GM19239 (cell line): ENCODE measurements around the gene SLC6A20.

Source experiments
- DNase-seq: peaks from one replicate; pipeline ENCODE4 v3.0.0; 2011; ENCODE audit warnings: low spot score; ENCODE audit not compliant: insufficient read length
- FAIRE-seq: peaks from 2 replicates; lab custom pipeline; 2011; peaks lifted over from hg19 to GRCh38; lab: Jason Lieb, UNC

SLC6A20 gene

DNA sequence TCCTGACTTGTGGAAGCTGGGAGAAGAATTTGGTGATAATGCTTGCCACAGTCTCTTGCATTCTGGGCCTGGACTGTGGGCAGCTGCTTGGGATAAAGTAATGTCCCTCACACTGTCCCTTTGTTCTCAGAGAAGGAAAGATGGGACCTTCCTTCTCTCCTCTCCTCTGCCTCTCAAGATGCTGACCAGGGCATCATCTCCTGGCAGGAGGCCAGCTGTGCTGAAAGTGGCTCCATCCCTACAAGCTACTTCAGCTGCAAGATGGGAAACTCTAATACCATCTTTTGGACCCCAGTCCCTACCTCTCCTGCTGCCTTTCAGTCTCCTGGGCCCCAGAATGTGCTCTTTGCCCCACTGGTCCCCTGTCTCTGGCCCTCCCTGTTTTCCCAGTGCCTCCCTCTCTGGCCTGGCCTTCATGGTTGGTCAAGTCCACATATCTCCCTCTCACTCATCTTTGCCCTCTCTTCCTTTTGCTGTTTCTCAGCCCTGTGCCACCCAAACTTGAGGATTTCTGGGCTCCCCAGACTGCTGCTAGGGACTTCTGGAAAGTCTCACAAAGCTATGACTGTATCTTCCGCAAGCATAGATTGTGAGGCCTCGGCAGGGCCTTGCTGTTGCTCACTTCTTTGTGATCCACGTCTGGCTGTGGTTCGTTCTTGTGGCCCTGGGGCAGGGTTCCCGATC, 7.1 kb upstream of the SLC6A20 start:
- FAIRE-seq (no peak), DNase-seq (no peak)

DNA sequence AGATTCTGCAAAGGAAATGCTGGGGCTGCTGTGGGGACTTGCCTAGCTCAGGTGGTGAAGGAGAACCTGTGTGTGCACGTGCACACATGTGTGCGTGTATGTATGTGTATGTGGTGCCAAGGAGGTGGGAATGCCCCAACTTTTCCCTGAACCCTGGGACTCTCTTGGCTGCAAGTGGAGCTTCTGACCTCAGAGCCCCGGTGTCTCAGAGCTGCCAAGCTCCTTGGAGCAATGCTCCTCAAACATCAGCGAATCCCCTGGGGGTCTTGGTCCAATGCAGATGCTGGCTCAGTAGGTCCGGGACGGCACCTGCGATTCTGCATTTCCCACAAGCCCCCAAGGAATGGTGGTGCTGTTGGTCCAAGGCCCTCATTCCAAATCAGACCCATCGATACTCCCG, 5.8 kb upstream of the SLC6A20 start:
- no peak for FAIRE-seq
- DNase-seq: no peak

DNA sequence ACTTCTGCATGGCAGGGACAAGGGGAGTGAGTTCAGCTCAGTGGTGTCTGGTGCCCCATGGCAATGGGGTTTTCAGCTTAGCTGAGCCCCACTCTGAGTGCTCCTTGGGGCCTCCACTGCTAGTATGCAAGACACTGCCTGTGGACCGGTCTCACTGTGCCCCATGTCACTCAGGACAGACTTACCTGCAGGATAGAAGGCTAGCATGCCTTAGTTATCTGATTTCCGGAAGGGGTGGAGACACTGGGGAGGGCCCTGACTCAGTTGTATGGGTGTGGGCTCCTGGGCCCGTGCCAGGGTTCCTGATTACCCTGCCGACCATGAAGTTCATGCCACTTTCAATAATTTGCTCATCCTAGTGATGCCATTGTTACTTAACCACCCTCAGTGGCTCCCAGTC, 4.3 kb upstream of the SLC6A20 start:
- DNase-seq (no peak), FAIRE-seq (no peak)

DNA sequence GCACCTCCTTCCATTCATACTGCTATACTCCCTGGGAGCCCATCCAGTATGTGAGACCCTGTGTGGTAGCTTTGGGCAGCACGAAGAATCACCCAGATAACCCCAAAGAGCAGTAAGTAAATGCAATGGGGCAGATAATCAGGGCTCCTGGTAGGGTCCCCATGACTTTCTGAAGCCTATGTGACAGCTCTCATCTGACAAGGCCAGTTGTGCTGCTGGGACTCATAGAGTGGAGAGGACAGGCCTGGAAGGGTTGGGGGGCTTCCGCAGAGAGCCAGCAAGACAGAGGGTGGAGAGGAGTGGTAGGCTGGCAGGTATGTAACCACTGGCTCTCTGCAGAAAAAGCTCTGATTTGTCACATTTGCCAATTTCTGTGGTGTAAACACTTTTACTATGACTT, 3.2 kb upstream of the SLC6A20 start:
- FAIRE-seq (no peak), DNase-seq (no peak)

DNA sequence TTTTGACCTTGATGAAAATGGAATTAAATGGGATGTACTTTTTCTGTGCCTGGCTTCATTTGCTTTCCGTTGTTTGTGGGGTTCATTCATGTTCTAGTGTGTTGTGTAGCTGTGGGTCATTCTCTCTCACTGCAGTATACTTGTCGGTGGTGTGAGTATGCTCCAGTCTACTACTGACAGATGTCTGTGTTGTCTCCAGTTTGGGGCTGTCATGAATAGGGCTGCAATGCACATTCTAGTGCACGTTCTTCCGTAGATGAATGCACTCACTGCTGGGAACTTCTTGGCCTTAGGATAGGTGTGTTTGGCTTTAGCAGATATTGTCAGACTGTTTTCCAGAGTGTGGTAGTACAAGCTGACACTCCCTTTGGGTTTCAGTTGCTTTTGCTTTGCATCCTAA, 1.7 kb upstream of the SLC6A20 start:
- FAIRE-seq (no peak), DNase-seq (no peak)

DNA sequence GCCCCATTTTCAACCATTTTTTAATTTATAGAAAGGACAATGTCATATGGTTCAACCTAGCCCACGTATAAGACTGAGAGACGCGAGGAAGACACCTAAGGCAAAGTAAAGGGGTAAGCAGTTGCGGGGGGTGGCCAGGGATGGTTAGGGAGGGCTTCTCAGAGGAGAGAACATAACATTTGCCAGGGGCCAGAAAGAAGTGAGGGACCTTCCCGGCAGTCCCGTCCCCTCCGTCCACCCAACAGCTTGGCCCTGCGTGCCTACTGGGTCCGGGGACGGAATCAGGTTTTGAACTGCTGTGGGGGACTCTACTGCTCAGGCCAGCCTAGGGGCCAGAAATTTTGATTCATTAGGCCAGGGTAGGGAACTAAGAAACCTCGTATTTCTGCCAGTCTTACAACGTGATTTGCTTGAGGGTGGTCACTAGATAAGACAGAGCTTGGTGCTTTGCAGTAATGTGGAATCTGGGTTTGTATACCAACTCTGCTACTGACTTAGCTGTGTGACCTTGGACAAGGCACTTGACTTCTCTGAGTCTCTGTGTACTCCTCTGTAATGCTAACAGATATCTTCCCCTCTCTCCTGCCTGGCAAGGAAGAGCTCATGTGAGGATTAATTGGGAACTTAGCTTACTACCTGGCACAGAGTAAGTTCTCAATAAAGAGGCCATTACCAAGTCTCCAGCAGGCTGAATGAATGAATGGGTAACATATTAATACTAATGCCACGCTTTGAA, 734 bp upstream of the SLC6A20 start:
- DNase-seq: no peak

DNA sequence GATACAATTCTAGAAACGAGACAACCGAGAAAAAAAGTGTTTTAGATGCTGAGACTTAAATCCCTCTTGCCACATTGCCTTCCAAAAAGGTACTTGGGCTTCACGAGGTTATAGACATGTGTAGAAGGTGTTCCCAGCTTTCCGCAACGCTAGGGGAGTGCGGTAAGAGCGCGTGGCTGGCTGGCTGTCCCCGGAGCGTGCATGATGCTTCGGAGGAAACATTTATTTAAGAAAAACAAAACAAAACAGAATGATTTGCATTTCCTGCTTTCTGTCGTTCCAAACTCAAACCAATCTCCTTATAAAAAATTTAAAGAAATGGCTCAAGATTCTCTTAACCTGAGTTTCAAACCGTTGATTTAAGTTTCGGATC, 841 bp downstream of the SLC6A20 start:
- FAIRE-seq (peak; percentile 45), DNase-seq (no peak)

More for the DNA sequence above, 734 bp upstream of the SLC6A20 start:
- no peak for FAIRE-seq

DNA sequence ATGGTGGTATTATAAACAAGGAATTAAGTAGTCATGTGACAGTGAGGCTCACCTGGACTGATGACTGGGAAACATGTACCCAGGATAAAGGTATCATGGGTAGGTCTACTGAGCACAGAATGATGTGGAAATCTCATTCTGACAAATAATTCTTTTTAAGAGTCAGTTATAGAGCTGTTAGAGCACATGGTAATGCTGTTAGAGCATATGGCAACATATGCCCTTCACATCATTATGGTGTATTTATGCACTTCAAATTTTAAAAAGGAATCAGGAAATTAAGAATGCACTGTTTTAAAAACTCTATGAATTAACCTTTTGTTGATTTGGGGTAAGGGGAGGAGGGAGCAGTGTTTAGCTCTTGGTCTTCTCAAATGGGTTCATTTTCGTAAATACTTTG, 1.7 kb downstream of the SLC6A20 start:
- DNase-seq: no peak
- FAIRE-seq: no peak

DNA sequence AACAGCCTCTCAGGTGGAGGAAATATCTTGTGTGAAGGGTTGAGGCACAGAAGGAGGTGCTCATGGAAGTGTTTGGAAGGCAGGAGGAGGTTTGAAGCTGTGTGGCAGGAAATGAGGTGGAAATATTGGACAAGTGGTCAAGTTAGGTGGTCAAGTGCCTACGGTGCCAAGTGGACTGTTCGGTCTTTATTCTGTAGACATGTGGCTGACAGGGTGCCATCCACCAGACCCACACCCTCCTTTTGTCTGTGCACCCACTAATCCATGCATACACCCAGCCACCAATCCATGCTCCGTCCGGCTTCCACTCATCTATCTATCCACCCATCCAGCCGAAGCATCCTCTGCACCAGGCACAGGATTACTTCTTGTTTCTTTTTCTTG, 2.2 kb downstream of the SLC6A20 start:
- FAIRE-seq (no peak), DNase-seq (no peak)

DNA sequence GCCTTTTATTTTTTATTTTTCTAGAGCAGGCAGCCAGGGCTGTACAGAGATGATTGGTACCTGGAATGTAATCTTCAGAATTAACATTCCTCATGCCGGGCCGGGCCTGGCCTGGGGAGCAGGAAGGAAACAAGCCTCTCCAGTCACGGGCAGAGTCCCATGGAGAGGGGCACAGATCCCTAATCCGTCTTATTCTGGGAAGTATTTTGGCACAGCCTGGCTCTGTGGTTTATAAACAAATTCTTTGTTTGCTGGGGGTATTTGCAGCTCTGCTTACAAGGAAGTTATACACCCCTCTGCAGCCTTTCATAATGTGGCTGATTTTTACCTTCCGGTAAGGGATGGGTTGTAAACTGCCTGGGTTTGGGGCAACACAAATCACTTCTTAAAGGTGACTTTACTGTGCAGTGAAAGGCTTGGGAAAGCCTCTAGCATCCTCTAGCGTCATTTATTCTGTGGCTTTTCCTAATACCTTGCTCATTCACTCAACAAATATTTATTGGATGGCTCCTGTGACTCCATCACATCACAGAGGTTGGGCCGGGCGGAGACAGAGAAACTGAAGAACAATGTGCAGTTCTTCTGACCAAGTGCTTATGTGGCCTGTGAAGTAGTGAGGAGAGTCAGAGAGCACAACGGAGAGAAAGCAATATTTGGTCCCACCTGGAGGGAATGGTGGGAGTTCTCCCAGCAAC, 2.7 kb downstream of the SLC6A20 start:
- FAIRE-seq: no peak
- no peak for DNase-seq

DNA sequence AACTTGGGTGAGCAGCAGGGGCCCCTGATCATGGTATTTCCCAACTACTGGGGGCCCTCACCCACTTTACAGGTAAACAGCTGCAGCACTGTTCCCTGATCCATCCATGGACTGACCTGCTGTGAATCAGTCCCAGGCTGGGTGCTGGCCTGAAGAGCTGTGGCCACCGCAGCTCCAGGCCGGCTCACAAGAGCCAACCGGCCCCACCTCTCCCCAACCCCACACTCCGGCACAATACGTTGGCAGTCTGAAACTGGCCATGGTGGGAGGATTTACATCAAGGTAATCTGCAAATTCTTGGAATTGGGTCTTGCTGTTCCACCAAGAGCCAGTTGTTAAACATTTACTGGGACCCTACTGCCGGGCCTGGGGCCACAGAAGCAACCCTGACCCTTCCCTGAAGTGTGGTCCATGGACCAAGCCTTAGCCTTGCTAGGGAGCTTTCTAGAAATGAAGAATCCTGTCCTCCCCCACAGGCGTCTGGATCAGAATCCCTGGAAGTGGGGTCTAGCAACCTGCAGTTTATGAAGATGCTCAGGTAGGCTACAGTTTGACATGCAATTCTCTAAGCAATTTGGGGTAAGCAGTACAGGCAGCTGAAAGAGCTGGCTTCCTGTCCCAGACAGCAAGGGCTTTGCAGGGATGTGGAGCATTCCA, 3.7 kb downstream of the SLC6A20 start:
- FAIRE-seq: no peak
- DNase-seq: no peak

DNA sequence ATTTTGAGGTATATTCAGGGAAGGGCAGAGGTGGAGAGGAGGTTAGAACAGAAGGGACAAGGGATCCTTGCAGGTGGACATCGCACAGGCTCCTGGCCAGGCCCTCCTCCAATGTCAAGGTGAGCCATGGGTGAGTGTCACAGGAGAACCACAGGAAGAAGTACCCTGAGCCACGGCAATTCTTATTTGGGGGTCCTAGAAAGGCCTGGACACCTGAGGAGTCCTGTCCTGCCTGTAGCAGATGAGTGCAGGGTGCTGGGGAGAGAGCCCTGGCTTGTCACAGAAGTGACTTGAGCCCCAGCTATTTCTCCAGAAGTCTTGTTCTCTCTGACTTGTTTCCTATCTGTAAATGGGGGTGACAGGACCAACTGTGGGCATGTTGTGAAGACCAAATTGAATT, 4.3 kb downstream of the SLC6A20 start:
- DNase-seq (no peak), FAIRE-seq (no peak)

DNA sequence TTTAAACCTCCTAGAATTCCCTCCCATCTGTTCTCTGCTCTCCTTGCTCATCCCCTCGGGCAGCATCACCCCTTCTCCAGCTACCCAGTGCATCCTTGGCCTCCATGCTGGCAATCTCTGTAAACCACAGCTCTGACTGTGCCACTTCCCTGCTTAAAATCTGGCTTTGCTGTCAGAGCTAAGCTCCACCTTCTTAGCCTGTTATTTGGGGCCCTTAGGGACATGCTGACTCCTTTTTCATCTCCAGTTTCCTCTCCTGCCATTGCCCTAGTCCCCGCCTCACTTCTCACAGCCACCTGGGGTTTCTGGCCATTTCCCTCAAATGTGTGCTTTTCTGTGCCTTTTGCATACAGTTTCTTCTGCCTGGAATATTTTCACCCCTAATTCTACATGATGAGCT, 5.7 kb downstream of the SLC6A20 start:
- FAIRE-seq (no peak), DNase-seq (no peak)

DNA sequence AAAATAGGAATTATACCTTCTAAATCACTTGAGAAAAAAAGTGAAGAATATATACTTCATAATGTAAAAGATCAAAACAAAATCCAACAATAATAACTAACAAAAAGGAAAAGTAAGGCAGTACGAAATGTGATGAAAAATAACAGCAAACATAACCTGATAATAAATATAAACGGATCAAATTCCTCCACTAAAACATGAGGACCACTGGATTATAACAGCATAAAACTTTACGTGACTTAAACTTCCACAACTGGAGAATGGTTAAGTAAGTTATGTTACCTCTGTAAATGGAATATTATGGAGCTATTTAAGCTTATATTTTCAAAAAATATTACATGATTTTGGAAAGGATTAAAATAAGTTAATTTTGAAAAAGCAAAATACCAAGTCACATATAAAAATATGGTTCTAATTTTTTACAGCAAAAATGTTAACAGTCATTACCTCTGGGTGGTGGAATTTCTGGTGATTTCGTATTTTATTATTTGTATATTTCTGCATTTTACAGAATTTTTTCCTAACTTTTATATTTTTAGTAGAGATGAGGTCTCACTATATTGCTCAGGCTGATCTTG, 7.0 kb downstream of the SLC6A20 start:
- DNase-seq (no peak), FAIRE-seq (no peak)

DNA sequence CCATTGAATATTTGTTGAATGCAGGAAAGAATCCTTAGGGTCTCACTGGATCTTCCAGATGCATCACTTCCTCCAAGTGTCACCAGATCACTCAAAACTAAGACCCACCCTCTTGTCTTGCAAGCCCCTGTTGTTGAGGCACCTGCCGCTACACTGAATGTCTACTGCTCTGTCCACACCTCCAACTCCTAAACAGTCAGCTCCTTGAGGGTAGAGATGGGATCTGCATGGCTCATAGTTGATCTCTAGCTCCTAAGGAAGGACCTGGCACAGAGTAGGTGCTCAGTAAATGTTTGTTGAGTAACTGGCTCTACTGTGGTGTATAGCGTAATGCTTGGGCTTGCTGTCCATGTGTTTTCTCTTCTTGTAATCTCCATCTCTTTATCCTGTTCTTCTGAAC, 8.8 kb downstream of the SLC6A20 start:
- no peak for DNase-seq
- FAIRE-seq: no peak

DNA sequence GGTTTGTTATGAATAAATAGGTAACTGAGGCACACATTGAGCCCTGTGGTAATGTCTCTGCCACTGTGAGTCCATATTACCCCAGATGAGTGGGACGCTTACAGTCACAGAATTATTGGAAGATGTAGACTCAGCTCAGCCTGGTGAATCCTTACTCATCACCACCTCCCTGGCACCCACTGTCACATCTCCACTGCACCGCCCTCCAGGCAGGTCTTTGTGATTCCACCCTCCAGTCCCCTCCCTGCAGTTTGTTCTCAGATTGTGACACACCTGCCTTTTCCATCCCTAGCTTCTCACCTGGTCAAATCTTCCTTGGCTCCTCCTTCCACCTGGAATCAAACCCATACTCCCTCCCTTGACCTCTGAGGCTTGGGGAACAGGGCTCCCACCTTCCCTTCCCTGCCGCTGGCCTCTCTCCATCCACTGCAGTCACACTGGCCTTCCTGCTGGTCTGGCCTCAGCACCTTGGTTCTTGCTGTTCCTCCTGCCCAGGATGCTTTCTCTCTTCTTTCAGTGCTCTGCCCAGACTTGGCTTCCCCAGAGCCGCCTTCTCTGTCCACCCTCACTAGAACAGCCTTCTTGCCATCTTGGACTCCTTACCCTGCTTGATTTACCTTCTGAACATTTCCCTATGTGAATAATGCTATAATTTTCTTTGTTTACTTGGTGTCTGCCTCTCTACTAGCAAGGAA, 9.4 kb downstream of the SLC6A20 start:
- FAIRE-seq: no peak
- DNase-seq: no peak

DNA sequence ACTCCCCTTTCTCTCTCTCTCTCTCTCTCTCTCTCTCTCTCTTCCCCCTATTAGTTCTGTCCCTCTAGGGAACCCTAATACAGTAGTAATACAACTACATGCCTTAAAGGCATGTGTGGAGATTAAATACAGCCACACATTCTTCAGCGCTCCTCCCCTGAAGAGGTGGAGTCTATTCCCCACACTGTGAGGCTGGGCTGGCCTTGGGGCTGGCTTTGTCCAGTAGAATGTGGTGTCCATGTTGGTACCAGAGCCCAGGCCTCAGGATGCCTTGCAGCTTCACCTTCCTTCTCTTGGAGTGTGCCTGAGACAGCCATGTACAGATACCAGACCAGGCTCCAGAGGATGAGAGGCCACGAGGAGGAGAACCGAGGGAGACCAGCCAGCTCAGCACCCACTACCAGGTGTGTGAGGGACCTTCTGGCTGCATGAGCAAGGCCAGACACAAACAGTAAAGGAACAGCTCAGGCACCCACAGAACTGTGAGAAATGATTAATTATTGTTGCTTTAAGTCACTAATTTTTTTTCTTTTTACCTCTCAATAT, 10.7 kb downstream of the SLC6A20 start:
- FAIRE-seq: no peak

DNA sequence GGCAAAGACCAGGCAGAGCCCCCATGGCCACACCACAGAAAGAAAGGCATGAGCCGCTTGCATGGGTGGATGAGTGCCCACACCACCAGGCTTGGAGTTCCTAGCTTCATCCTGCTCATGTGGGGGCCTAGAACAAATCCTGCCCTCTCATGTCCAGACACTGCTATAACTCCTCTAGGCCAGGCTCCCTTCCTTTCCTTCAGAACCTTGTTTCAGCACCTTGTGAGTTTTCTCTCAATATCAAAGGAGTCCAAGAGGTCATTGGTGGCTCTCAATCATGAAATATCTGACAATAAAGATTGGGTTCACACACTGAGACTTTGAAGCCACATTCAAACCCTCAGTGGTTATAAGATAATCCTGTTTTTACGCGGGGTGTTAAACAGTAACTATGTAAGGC, 12.7 kb downstream of the SLC6A20 start:
- DNase-seq (no peak), FAIRE-seq (no peak)

More for the DNA sequence above, 10.7 kb downstream of the SLC6A20 start:
- no peak for DNase-seq

DNA sequence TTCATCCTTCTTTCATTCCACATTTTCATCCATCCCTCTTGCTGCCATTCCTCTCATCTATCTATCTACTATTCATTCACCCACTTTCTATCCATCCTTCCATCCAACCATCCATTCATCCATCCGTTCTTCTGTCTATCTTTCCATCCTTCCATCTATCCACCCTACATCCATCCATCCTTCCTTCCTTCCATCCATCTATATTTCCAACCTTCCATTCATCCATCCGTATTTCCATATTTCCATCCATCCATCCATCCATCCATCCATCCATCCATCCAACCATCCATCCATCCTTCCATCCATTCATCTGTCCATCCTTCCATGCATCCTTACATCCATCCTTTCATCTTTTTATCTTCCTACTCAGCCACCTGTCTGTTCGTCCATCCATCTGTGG, 14.0 kb downstream of the SLC6A20 start:
- DNase-seq (no peak), FAIRE-seq (no peak)

DNA sequence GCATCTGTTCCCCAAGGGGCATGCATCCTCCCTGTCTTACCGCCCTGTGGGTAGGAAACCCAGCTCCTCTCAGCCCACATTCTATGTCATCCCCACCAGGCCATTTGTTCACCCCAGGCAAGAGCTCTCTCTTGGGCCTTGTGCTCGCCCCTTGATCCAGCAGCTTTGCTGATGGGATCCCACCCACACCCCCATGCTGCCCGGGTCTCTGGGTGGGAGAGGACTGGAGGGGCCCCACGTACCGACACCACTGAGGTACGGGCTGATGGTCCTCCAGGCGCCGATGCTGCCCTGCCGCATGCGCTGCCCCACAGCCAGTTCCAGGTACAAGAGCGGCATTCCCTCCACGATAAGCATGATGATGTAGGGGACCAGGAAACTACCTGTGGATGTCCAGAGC, 14.5 kb downstream of the SLC6A20 start:
- no peak for FAIRE-seq
- no peak for DNase-seq
